Liver (tissue), 9 donors: ENCODE results near the gene FRRS1. TPM values are rescaled to one million over a fixed set of nuclear protein-coding genes. Genes with fewer than 3 reads are reported as not detected.

Source experiments
- DNase-seq: peaks from one replicate; pipeline ENCODE4 v3.0.0-alpha.2; 2017; ENCODE audit warnings: low spot score
- H3K27ac ChIP-seq, 2 donors: one replicate each; pipeline ENCODE4 v1.7.0; 2013; ENCODE audit warnings: inconsistent platforms in 2 of 2, low read length in 2 of 2, control low read depth in 1 of 2, low read depth in 1 of 2, mild to moderate bottlenecking in 1 of 2
- H3K27me3 ChIP-seq, 4 donors: one replicate each; pipeline versions ENCODE4 v1.6.1 to v1.7.0; 2013; ENCODE audit warnings: low read length in 3 of 4, inconsistent platforms in 1 of 4, mild to moderate bottlenecking in 1 of 4, moderate library complexity in 1 of 4; ENCODE audit not compliant: control insufficient read depth in 4 of 4, insufficient read depth in 4 of 4
- H3K36me3 ChIP-seq, 4 donors: one replicate each; pipeline versions ENCODE4 v1.6.1 to v1.7.0; 2013; ENCODE audit warnings: low read length in 3 of 4, mild to moderate bottlenecking in 3 of 4, low read depth in 1 of 4, moderate library complexity in 1 of 4; ENCODE audit not compliant: control insufficient read depth in 4 of 4, insufficient read depth in 3 of 4
- H3K4me1 ChIP-seq, 4 donors: one replicate each; pipeline versions ENCODE4 v1.6.1 to v1.7.0; 2013; ENCODE audit warnings: low read length in 3 of 4, mild to moderate bottlenecking in 3 of 4, moderate library complexity in 1 of 4; ENCODE audit not compliant: control insufficient read depth in 4 of 4, insufficient read depth in 4 of 4
- H3K4me3 ChIP-seq, 3 donors: one replicate each; pipeline versions ENCODE4 v1.6.1 to v1.7.0; 2013; ENCODE audit warnings: low read length in 3 of 3, control low read depth in 1 of 3, low read depth in 1 of 3, mild to moderate bottlenecking in 1 of 3
- H3K9ac ChIP-seq, 2 donors: one replicate each; pipeline ENCODE4 v1.7.0; 2013; ENCODE audit warnings: low read length in 2 of 2, mild to moderate bottlenecking in 2 of 2, moderate library complexity in 2 of 2, control low read depth in 1 of 2, low read depth in 1 of 2
- H3K9me3 ChIP-seq, 4 donors: one replicate each; pipeline versions ENCODE4 v1.6.1 to v1.7.0; 2013; ENCODE audit warnings: low read length in 3 of 4; ENCODE audit not compliant: control insufficient read depth in 4 of 4
- ATF3 ChIP-seq: IDR thresholded peaks from 2 replicates; pipeline ENCODE4 v1.6.1; 2016; ENCODE audit warnings: antibody characterized with exemption
- CTCF ChIP-seq: fragments of 150-350 bp; IDR thresholded peaks from 2 replicates; pipeline ENCODE4 v1.5.1; 2017; ENCODE audit warnings: improper control_type of control experiment, low read depth, low read length; ENCODE audit not compliant: missing input control
- EGR1 ChIP-seq, 2 donors: IDR thresholded peaks; 2 replicates each; pipeline ENCODE4 v1.6.1; 2016 to 2018; ENCODE audit warnings: antibody characterized with exemption in 2 of 2, low read depth in 2 of 2
- FOXA1 ChIP-seq: IDR thresholded peaks from 2 replicates; pipeline ENCODE4 v1.6.1; 2016; ENCODE audit warnings: antibody characterized with exemption
- FOXA2 ChIP-seq: IDR thresholded peaks from 2 replicates; pipeline ENCODE4 v1.6.1; 2016; ENCODE audit warnings: antibody characterized with exemption
- GABPA ChIP-seq, 2 donors: IDR thresholded peaks in 1 of 2; conservative IDR thresholded peaks in 1 of 2; 2 replicates each; pipeline ENCODE4 v1.6.1; 2016; ENCODE audit warnings: antibody characterized with exemption in 2 of 2, mild to moderate bottlenecking in 1 of 2, moderate library complexity in 1 of 2
- HNF4A ChIP-seq, 2 donors: conservative IDR thresholded peaks; 2 replicates each; pipeline ENCODE4 v1.6.1; 2016; ENCODE audit warnings: antibody characterized with exemption in 2 of 2, mild to moderate bottlenecking in 2 of 2
- HNF4G ChIP-seq: IDR thresholded peaks from 2 replicates; pipeline ENCODE4 v1.6.1; 2016; ENCODE audit warnings: antibody characterized with exemption
- JUND ChIP-seq, 2 donors: IDR thresholded peaks; 2 replicates each; pipeline ENCODE4 v1.6.1; 2016; ENCODE audit warnings: antibody characterized with exemption in 2 of 2
- NR2F2 ChIP-seq: IDR thresholded peaks from 2 replicates; pipeline ENCODE4 v1.6.1; 2016; ENCODE audit warnings: antibody characterized with exemption
- RAD21 ChIP-seq, 2 donors: IDR thresholded peaks; 2 replicates each; pipeline ENCODE4 v1.6.1; 2016; ENCODE audit warnings: antibody characterized with exemption in 2 of 2, mild to moderate bottlenecking in 2 of 2
- REST ChIP-seq: IDR thresholded peaks from 2 replicates; pipeline ENCODE4 v1.6.1; 2016; ENCODE audit warnings: antibody characterized with exemption, mild to moderate bottlenecking
- RXRA ChIP-seq, 2 donors: IDR thresholded peaks; 2 replicates each; pipeline ENCODE4 v1.6.1; 2017 to 2018; ENCODE audit warnings: antibody characterized with exemption in 2 of 2, mild to moderate bottlenecking in 1 of 2
- SP1 ChIP-seq: IDR thresholded peaks from 2 replicates; pipeline ENCODE4 v1.6.1; 2018; ENCODE audit warnings: antibody characterized with exemption, mild to moderate bottlenecking
- TAF1 ChIP-seq: conservative IDR thresholded peaks from 2 replicates; pipeline ENCODE4 v1.6.1; 2016; ENCODE audit warnings: antibody characterized with exemption, mild to moderate bottlenecking
- YY1 ChIP-seq: IDR thresholded peaks from 2 replicates; pipeline ENCODE4 v1.6.1; 2016; ENCODE audit warnings: antibody characterized with exemption, mild to moderate bottlenecking
- WGBS: extraction: QIAGEN DNeasy Blood & Tissue Kit; methylation state at CpG from one replicate; pipeline ENCODE4 v1.1.7; 2013; 5-methylcytosine and 5-hydroxymethylcytosine counted together
- polyA plus RNA-seq, 2 donors: library from polyadenylated mRNA; stranded (reverse) in 1 of 2; unstranded in 1 of 2; fragments of 200-250 nt in 1 of 2; fragments of >200 nt in 1 of 2; fragmentation: Nextera tagmentation in 1 of 2; extraction: Ambion mirVana in 1 of 2; gene quantifications; one replicate each; pipeline versions ENCODE4 v1.2.1 to v1.2.3, GENCODE V29; 2013 to 2015
- total RNA-seq, 2 donors: library from RNA; depleted of rRNA; stranded (reverse); fragments of >200 nt; gene quantifications; one replicate each; pipeline ENCODE4 v1.2.3, GENCODE V29; 2014
- TF ChIP-seq, protein P1 (sequence below): IDR thresholded peaks from 2 replicates; pipeline ENCODE4 v1.6.1; 2016; ENCODE audit warnings: antibody characterized with exemption
- TF ChIP-seq, protein P2 (sequence below): IDR thresholded peaks from 2 replicates; pipeline ENCODE4 v1.6.1; 2016; ENCODE audit warnings: antibody characterized with exemption
- donor health status: healthy.
- donor health status: healthy.
- donor health status: healthy.
- donor health status: healthy.
- donor health status: healthy.

Gene FRRS1
- total and polyA plus RNA-seq, 4 donors, result 2.7 to 87.4 (median 30.4) TPM

DNA sequence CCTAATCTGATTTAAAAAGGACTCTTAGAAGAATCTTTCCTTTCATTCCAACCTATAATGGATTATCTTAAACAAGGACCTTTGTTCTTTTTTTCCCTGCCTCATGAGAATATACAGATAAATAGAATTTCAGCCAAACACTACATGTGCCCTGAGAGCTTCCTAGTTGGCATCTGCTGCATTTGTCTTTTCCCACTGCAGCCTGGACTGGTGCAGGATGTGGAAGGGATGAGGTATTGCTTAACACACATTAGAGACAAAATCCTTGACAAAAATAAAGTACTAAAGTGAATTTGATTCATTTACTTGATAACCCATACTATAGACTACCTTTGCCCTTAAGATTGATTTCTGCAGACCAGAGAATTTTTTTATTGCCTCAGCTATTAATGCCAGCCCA is 61.0 kb downstream of the FRRS1 start:
- no peaks in the 10 kb centered on the region for H3K4me1 ChIP-seq
- no peak overlapping the region for H3K9ac ChIP-seq
- H3K27ac ChIP-seq, result no peak overlapping the region
- H3K4me3 ChIP-seq, result no peak overlapping the region
- no peak for DNase-seq
- no peaks in the 10 kb centered on the region for H3K27me3 ChIP-seq
- H3K9me3 ChIP-seq, result no peaks in the 10 kb centered on the region
- TF ChIP-seq NR2F2 (no peak), FOXA2 (no peak), HNF4G (no peak), SP1 (no peak), RXRA (IDR thresholded peaks at IDR 0.05) (no peak), JUND (IDR thresholded peaks at IDR 0.05) (no peak), GABPA (IDR thresholded peaks at IDR 0.05 in 1 of 2, conservative IDR thresholded peaks at IDR 0.05 in 1 of 2) (no peak), HNF4A (conservative IDR thresholded peaks at IDR 0.05) (no peak), TAF1 (no peak), RAD21 (IDR thresholded peaks at IDR 0.05) (no peak), ATF3 (no peak)
- TF ChIP-seq, protein P1, sequence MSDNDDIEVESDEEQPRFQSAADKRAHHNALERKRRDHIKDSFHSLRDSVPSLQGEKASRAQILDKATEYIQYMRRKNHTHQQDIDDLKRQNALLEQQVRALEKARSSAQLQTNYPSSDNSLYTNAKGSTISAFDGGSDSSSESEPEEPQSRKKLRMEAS, result no peak
- peaks cover 2 to 37% (median 21%) of the 10 kb centered on the region in 4 donors for H3K36me3 ChIP-seq

GRCh38 chr1:99704356-99704816 is 62.0 kb downstream of the FRRS1 start:
- peaks cover 0 to 27% (median 13%) of the 10 kb centered on the region in 4 donors for H3K36me3 ChIP-seq
- no peak overlapping the region for H3K9ac ChIP-seq
- DNase-seq, result no peak
- H3K4me1 ChIP-seq, result no peaks in the 10 kb centered on the region
- H3K27ac ChIP-seq, result no peak overlapping the region
- no peak overlapping the region for H3K4me3 ChIP-seq
- TF ChIP-seq, protein P2, sequence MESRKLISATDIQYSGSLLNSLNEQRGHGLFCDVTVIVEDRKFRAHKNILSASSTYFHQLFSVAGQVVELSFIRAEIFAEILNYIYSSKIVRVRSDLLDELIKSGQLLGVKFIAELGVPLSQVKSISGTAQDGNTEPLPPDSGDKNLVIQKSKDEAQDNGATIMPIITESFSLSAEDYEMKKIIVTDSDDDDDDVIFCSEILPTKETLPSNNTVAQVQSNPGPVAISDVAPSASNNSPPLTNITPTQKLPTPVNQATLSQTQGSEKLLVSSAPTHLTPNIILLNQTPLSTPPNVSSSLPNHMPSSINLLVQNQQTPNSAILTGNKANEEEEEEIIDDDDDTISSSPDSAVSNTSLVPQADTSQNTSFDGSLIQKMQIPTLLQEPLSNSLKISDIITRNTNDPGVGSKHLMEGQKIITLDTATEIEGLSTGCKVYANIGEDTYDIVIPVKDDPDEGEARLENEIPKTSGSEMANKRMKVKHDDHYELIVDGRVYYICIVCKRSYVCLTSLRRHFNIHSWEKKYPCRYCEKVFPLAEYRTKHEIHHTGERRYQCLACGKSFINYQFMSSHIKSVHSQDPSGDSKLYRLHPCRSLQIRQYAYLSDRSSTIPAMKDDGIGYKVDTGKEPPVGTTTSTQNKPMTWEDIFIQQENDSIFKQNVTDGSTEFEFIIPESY, result no peak
- no peak for TF ChIP-seq RXRA (IDR thresholded peaks at IDR 0.05)
- no peak for TF ChIP-seq HNF4G
- TF ChIP-seq SP1, result no peak
- no peak for TF ChIP-seq ATF3
- no peak for TF ChIP-seq REST
- TF ChIP-seq EGR1 (IDR thresholded peaks at IDR 0.05; ENCODE audit: low read depth in 2 of 2), result no peak
- TF ChIP-seq, protein P1, result no peak
- no peak for TF ChIP-seq GABPA (IDR thresholded peaks at IDR 0.05 in 1 of 2, conservative IDR thresholded peaks at IDR 0.05 in 1 of 2)
- no peak for TF ChIP-seq TAF1
- TF ChIP-seq YY1, result no peak
- TF ChIP-seq CTCF, result no peak
- no peak for TF ChIP-seq NR2F2
- no peak for TF ChIP-seq FOXA2
- TF ChIP-seq JUND (IDR thresholded peaks at IDR 0.05), result no peak
- TF ChIP-seq FOXA1, result no peak
- TF ChIP-seq RAD21 (IDR thresholded peaks at IDR 0.05), result no peak
- TF ChIP-seq HNF4A (conservative IDR thresholded peaks at IDR 0.05), result no peak
- WGBS, result 80% methylated on average over 17 of the region's 17 CpGs
- H3K27me3 ChIP-seq, result no peaks in the 10 kb centered on the region
- no peaks in the 10 kb centered on the region for H3K9me3 ChIP-seq
